Testis (tissue), 3 donors: ENCODE results near the gene CWF19L2. TPM values are rescaled to one million over a fixed set of nuclear protein-coding genes. Genes with fewer than 3 reads are reported as not detected.

ENCODE experiments used
- DNase-seq: peaks from one replicate; pipeline ENCODE4 v3.0.0-alpha.2; 2019
- H3K27ac ChIP-seq, 2 donors: fragments of 200-600 bp; sonication (generic); one replicate each; pipeline ENCODE4 v1.5.1; 2019
- H3K27me3 ChIP-seq: fragments of 200-600 bp; sonication (generic); one replicate; pipeline ENCODE4 v1.5.1; 2019
- H3K36me3 ChIP-seq: fragments of 200-600 bp; sonication (generic); one replicate; pipeline ENCODE4 v1.5.1; 2017; ENCODE audit warnings: low read depth; ENCODE audit errors: missing control alignments
- H3K4me1 ChIP-seq: fragments of 200-600 bp; sonication (generic); one replicate; pipeline ENCODE4 v1.5.1; 2019
- H3K4me3 ChIP-seq, 2 donors: fragments of 200-600 bp; sonication (generic); one replicate each; pipeline ENCODE4 v1.5.1; 2017 to 2019
- H3K9me3 ChIP-seq: fragments of 200-600 bp; sonication (generic); one replicate; pipeline ENCODE4 v1.5.1; 2017
- POLR2A ChIP-seq: fragments of 450-650 bp; IDR thresholded peaks from one replicate; pipeline ENCODE4 v1.6.1; 2017; ENCODE audit warnings: antibody characterized with exemption, mild to moderate bottlenecking, moderate library complexity
- WGBS, 2 donors: methylation state at CpG; one replicate each; pipeline ENCODE4 v1.1.5; 2018; 5-methylcytosine and 5-hydroxymethylcytosine counted together
- intact Hi-C: fragments of 100-400 bp; cut with DNase I; formaldehyde crosslinking; loops from one replicate; pipeline ENCODE4 v1.15.1; 2023; ENCODE audit warnings: low total_unique reads
- polyA plus RNA-seq: library from polyadenylated mRNA; stranded (reverse); fragments of 350-450 nt; fragmentation: Illumina TruSeq; extraction: RNeasy Lipid Tissue Mini Kit (QIAGEN cat#74804); gene quantifications from one replicate; pipeline ENCODE4 v1.2.3, GENCODE V29; 2014; ENCODE audit warnings: low read depth, low replicate concordance; ENCODE audit not compliant: insufficient read depth
- total RNA-seq, 2 donors: library from RNA; depleted of rRNA; stranded (reverse); fragments of >200 nt; gene quantifications; one replicate each; pipeline ENCODE4 v1.2.3, GENCODE V29; 2016
- TF ChIP-seq, protein P1 (sequence below), 3 experiments: fragments of 450-650 bp in 2 of 3; fragments of 200-600 bp in 1 of 3; sonication (generic) in 1 of 3; IDR thresholded peaks; one replicate each; pipeline ENCODE4 v1.5.1; 2016 to 2019; ENCODE audit warnings: antibody characterized with exemption in 3 of 3, mild to moderate bottlenecking in 2 of 3, moderate library complexity in 1 of 3

CWF19L2 gene
- total and polyA plus RNA-seq, 3 donors from 2014 or later, result 3.7 to 26.0 (median 22.9) TPM

DNA sequence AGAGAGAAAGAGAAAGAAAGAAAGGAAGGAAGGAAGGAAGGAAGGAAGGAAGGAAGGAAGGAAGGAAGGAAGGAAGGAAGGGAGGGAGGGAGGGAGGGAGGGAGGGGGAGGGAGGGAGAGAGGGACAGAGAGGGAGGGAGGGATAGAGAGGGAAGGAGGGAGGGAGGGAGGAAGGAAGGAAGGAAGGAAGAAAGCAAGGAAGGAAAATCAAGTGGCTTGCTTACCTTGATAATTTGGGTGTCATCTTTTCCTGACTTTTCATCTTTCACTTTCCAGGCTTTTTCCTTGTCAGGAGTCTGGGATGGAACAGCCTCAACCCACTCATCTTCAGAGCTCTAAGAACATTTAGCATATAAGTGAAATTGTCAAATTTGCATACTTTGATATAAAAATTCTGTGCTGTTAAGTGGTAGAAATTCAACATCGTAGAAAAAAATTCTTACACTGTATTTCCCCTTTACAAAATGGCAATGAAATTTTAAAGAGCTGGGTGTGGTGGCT lies 14.9 kb downstream of the CWF19L2 start:
- intact Hi-C loops, result no loop called here
- Histone ChIP-seq H3K36me3 (no peaks in the 10 kb centered on the region), H3K4me1 (no peaks in the 10 kb centered on the region), H3K27ac (no peak overlapping the region), H3K27me3 (no peaks in the 10 kb centered on the region), H3K9me3 (no peaks in the 10 kb centered on the region), H3K4me3 (no peak overlapping the region)
- WGBS, 2 donors, result 94 to 100% methylated on average over 1 of the region's 1 CpG
- no peak for DNase-seq
- TF ChIP-seq, protein P1, sequence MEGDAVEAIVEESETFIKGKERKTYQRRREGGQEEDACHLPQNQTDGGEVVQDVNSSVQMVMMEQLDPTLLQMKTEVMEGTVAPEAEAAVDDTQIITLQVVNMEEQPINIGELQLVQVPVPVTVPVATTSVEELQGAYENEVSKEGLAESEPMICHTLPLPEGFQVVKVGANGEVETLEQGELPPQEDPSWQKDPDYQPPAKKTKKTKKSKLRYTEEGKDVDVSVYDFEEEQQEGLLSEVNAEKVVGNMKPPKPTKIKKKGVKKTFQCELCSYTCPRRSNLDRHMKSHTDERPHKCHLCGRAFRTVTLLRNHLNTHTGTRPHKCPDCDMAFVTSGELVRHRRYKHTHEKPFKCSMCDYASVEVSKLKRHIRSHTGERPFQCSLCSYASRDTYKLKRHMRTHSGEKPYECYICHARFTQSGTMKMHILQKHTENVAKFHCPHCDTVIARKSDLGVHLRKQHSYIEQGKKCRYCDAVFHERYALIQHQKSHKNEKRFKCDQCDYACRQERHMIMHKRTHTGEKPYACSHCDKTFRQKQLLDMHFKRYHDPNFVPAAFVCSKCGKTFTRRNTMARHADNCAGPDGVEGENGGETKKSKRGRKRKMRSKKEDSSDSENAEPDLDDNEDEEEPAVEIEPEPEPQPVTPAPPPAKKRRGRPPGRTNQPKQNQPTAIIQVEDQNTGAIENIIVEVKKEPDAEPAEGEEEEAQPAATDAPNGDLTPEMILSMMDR (IDR thresholded peaks at IDR 0.05), result no peak

DNA sequence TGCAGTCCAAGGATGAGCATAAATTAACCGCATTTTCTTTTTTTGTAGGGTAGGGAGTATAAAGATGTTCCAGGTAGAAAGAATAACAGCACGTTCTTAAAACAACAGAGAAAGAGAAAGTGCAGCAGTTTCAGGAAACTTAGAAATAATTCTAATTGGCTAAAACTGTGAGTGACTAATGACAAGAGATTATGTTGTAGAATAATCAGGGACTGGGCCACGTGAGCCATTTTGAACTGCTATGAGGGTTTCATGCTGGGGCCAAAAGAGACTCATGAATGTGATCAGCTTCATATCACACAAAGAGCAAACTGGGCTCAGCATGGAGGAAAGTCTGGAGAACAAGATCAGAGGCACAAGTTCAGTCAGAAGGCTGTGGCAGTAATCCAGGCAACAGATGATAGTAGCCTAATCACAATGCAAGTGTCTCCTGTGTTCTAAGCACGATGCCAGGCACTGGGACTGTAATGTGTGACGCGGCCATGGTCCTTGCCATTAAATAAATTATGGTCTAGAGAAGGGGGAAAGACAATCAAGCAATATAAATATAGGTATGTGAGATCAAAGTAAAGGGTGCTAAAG lies 17.9 kb downstream of the CWF19L2 start:
- TF ChIP-seq, protein P1 (IDR thresholded peaks at IDR 0.05), result no peak
- TF ChIP-seq POLR2A, result no peak
- H3K4me1 ChIP-seq, result no peaks in the 10 kb centered on the region
- H3K27me3 ChIP-seq, result no peaks in the 10 kb centered on the region
- 72 to 78% methylated on average over 6 of the region's 6 CpGs for WGBS, 2 donors
- no peaks in the 10 kb centered on the region for H3K36me3 ChIP-seq
- no peak overlapping the region for H3K27ac ChIP-seq
- DNase-seq, result no peak
- intact Hi-C loops, result no loop called here
- no peaks in the 10 kb centered on the region for H3K9me3 ChIP-seq
- H3K4me3 ChIP-seq, result no peak overlapping the region

DNA sequence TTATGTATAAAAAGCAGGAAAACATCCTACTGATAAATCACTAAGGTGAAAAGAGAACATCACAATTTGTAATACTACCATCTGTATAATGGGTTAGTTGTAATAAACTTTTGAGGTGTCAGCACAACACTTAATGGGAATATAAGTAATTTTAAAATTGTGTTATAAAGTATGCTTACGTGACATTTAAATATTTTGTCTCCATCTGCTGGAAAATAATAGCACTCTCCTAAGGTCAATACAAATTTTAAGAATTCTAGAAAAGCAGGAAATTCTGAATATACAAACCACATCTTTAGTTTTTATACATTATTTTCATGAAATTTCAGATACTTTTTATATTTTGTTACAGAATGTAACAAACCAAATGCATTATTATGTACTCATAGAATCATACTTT lies 19.5 kb downstream of the CWF19L2 start:
- no peak for TF ChIP-seq POLR2A
- TF ChIP-seq, protein P1 (IDR thresholded peaks at IDR 0.05), result no peak
- WGBS, 2 donors, result 80 to 97% methylated on average over 1 of the region's 1 CpG
- Histone ChIP-seq H3K4me1 (no peaks in the 10 kb centered on the region), H3K9me3 (no peaks in the 10 kb centered on the region), H3K4me3 (no peak overlapping the region), H3K36me3 (no peaks in the 10 kb centered on the region), H3K27me3 (no peaks in the 10 kb centered on the region), H3K27ac (no peak overlapping the region)
- intact Hi-C loops, result no loop called here
- no peak for DNase-seq

DNA sequence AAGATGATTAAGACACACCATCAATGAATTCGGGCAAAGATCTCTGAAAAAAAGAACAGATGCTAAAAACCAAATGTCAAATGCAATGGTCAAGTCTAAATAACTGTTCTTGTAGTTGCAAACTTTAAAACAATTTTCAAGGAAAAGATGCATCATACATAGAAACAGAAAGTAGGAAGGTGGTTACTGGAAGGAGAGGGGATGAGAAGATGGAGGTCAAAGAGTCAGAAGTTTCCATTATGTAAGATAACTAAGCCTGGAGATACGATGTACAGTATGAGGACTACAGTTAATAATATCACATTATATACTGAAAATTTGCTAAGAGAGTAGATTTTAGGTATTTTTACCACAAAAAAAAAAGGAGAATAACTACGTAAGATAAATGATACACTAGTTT lies 27.1 kb downstream of the CWF19L2 start:
- Histone ChIP-seq H3K9me3 (no peaks in the 10 kb centered on the region), H3K4me3 (no peak overlapping the region), H3K4me1 (no peaks in the 10 kb centered on the region), H3K27ac (no peak overlapping the region), H3K36me3 (no peaks in the 10 kb centered on the region), H3K27me3 (no peaks in the 10 kb centered on the region)
- TF ChIP-seq, protein P1 (IDR thresholded peaks at IDR 0.05), result no peak
- TF ChIP-seq POLR2A, result no peak
- no peak for DNase-seq
- intact Hi-C loops, result no loop called here
- WGBS, 2 donors, result 78 to 91% methylated on average over 3 of the region's 3 CpGs

DNA sequence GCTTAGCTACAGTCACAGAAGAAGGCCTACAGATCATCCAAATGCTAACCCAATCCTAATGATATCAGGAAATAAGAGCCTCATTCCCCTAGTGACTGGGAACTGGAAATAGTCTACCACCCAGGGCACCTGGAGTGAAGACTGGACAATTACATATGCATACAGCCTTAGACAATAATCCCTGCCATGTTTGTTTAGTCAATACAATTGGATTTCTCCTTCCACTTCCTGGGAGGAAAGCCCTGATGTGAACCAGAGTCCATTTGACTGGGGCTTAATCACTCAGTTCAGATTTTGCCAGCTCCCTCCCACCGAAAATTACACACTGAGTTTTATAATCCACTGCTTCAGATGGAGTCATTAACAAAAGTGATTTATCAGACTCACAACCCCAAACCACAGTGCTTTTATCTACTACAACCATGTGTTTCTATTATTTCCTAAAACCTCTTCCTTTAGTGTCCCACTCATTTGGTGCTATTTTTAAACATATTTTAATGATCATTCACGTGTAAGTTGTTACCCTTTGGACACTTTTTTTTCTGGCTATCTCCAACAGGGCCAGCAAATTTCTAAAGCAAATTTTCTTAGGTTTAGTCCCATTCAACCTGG lies 29.9 kb downstream of the CWF19L2 start:
- 62 to 68% methylated on average over 2 of the region's 2 CpGs for WGBS, 2 donors
- intact Hi-C loops, result no loop called here
- no peaks in the 10 kb centered on the region for H3K4me1 ChIP-seq
- H3K4me3 ChIP-seq, result no peak overlapping the region
- H3K36me3 ChIP-seq, result no peaks in the 10 kb centered on the region
- no peak for DNase-seq
- H3K9me3 ChIP-seq, result no peaks in the 10 kb centered on the region
- TF ChIP-seq, protein P1 (IDR thresholded peaks at IDR 0.05), result no peak
- TF ChIP-seq POLR2A, result no peak
- H3K27me3 ChIP-seq, result no peaks in the 10 kb centered on the region
- H3K27ac ChIP-seq, result no peak overlapping the region
